ENCODE measurements around the gene DACH1.

DACH1 gene

DNA sequence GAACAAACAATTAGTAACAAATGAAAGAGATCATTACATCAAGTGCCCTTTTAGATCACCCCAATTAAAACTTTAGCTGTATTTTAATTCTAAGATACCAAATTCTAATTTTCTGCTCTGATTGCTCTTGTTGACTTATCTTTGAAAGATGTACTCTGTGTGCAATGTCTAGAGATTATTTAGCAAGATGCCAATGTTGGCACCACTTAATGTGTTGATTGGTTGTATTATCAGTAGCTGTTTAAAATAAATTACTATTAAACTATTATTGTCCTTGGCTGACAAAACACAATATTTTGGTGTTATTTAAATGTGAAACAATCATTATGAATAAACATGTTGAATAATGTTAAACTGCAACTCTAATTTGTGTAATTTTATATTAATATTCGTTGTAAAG, 386.0 kb downstream of the DACH1 start:
- TF ChIP-seq GLIS1 (tag by site-specific recombination; IDR thresholded peaks at IDR 0.05) (no peak), ZNF785 (tag by site-specific recombination; IDR thresholded peaks at IDR 0.05) (no peak), EGR2 (tag by site-specific recombination; IDR thresholded peaks at IDR 0.05; ENCODE audit: low read depth) (no peak), ZNF248 (tag by site-specific recombination; IDR thresholded peaks at IDR 0.05) (no peak), ZNF561 (tag by site-specific recombination; IDR thresholded peaks at IDR 0.05; ENCODE audit: borderline replicate concordance) (no peak)
- no peak overlapping the region for H3K4me3 ChIP-seq (ENCODE audit: low read depth, low read length)
- POLR2A ChIA-PET, result no interaction called here
- no peaks in the 10 kb centered on the region for H3K4me1 ChIP-seq (ENCODE audit: control insufficient read depth, insufficient read depth, low read length)
- CTCF ChIA-PET, result interaction anchor here (0.9 kb wide), 1 partner anchor 398 kb away, joined by 5 read pairs; no protein-coding TSS in a partner anchor
- H3K9me3 ChIP-seq (ENCODE audit: control insufficient read depth, insufficient read depth, low read depth, low read length), result no peaks in the 10 kb centered on the region
- H3K27ac ChIP-seq (ENCODE audit: extremely low read depth, low read depth, low read length), result no peak overlapping the region
- H3K36me3 ChIP-seq (ENCODE audit: control insufficient read depth in 2 of 2, insufficient read depth in 1 of 2, low read length in 2 of 2), result peaks cover 0 to 2% of the 10 kb centered on the region in 2 experiments; a peak in 2 of 3 replicates

DNA sequence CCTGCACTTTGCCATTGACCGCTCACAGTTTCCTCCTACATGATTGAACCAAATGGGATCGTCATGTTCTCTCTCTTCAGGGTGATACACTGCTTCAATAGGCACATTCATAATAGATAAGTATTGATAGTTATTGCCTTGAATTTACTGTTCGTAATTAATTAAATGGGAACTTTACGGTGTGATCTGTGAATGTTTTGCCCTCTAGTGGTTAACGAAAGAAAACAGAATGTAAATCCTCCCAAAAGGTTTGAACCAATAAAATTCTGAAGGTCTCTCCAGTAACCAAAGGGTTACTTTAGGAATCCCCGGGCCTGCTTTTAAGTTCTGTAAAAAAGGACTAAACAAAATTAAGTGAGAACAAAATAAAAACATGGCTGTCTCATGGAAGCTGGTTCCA, 389.3 kb downstream of the DACH1 start:
- ChIA-PET POLR2A (no interaction called here), CTCF (interaction anchor here (0.6 to 0.8 kb wide), 2 partner anchors 9 to 345 kb away, joined by 3 to 4 read pairs; no protein-coding TSS in a partner anchor)
- H3K36me3 ChIP-seq (ENCODE audit: control insufficient read depth in 2 of 2, insufficient read depth in 1 of 2, low read length in 2 of 2), result no peaks in the 10 kb centered on the region
- no peak overlapping the region for H3K27ac ChIP-seq (ENCODE audit: extremely low read depth, low read depth, low read length)
- TF ChIP-seq ZNF785 (tag by site-specific recombination; IDR thresholded peaks at IDR 0.05) (no peak), ZNF473 (tag by site-specific recombination; IDR thresholded peaks at IDR 0.05) (no peak), ZNF561 (tag by site-specific recombination; IDR thresholded peaks at IDR 0.05; ENCODE audit: borderline replicate concordance) (no peak), ZNF660 (tag by site-specific recombination; IDR thresholded peaks at IDR 0.05) (no peak), ZNF707 (tag by site-specific recombination; IDR thresholded peaks at IDR 0.05) (no peak), KLF8 (tag by site-specific recombination; IDR thresholded peaks at IDR 0.05) (no peak), ZNF239 (tag by site-specific recombination; IDR thresholded peaks at IDR 0.05) (no peak), YY1 (tag by site-specific recombination; IDR thresholded peaks at IDR 0.05) (no peak), ZNF571 (tag by site-specific recombination; IDR thresholded peaks at IDR 0.05) (no peak), ZBTB8A (tag by site-specific recombination; IDR thresholded peaks at IDR 0.05) (no peak), ZBTB20 (tag by site-specific recombination; IDR thresholded peaks at IDR 0.05) (no peak), ZNF658 (tag by site-specific recombination; IDR thresholded peaks at IDR 0.05) (no peak)
- TF ChIP-seq, protein P1, sequence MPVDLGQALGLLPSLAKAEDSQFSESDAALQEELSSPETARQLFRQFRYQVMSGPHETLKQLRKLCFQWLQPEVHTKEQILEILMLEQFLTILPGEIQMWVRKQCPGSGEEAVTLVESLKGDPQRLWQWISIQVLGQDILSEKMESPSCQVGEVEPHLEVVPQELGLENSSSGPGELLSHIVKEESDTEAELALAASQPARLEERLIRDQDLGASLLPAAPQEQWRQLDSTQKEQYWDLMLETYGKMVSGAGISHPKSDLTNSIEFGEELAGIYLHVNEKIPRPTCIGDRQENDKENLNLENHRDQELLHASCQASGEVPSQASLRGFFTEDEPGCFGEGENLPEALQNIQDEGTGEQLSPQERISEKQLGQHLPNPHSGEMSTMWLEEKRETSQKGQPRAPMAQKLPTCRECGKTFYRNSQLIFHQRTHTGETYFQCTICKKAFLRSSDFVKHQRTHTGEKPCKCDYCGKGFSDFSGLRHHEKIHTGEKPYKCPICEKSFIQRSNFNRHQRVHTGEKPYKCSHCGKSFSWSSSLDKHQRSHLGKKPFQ (tag by site-specific recombination; IDR thresholded peaks at IDR 0.05), result no peak
- TF ChIP-seq, protein P2, sequence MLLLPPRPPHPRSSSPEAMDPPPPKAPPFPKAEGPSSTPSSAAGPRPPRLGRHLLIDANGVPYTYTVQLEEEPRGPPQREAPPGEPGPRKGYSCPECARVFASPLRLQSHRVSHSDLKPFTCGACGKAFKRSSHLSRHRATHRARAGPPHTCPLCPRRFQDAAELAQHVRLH (tag by site-specific recombination; IDR thresholded peaks at IDR 0.05), result no peak
- TF ChIP-seq, protein P3, sequence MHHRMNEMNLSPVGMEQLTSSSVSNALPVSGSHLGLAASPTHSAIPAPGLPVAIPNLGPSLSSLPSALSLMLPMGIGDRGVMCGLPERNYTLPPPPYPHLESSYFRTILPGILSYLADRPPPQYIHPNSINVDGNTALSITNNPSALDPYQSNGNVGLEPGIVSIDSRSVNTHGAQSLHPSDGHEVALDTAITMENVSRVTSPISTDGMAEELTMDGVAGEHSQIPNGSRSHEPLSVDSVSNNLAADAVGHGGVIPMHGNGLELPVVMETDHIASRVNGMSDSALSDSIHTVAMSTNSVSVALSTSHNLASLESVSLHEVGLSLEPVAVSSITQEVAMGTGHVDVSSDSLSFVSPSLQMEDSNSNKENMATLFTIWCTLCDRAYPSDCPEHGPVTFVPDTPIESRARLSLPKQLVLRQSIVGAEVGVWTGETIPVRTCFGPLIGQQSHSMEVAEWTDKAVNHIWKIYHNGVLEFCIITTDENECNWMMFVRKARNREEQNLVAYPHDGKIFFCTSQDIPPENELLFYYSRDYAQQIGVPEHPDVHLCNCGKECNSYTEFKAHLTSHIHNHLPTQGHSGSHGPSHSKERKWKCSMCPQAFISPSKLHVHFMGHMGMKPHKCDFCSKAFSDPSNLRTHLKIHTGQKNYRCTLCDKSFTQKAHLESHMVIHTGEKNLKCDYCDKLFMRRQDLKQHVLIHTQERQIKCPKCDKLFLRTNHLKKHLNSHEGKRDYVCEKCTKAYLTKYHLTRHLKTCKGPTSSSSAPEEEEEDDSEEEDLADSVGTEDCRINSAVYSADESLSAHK (tag by site-specific recombination; IDR thresholded peaks at IDR 0.05), result no peak
- TF ChIP-seq, protein P4, sequence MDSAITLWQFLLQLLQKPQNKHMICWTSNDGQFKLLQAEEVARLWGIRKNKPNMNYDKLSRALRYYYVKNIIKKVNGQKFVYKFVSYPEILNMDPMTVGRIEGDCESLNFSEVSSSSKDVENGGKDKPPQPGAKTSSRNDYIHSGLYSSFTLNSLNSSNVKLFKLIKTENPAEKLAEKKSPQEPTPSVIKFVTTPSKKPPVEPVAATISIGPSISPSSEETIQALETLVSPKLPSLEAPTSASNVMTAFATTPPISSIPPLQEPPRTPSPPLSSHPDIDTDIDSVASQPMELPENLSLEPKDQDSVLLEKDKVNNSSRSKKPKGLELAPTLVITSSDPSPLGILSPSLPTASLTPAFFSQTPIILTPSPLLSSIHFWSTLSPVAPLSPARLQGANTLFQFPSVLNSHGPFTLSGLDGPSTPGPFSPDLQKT (IDR thresholded peaks at IDR 0.05; ENCODE audit: borderline replicate concordance, low read depth, low read length), result no peak
- TF ChIP-seq, protein P5, sequence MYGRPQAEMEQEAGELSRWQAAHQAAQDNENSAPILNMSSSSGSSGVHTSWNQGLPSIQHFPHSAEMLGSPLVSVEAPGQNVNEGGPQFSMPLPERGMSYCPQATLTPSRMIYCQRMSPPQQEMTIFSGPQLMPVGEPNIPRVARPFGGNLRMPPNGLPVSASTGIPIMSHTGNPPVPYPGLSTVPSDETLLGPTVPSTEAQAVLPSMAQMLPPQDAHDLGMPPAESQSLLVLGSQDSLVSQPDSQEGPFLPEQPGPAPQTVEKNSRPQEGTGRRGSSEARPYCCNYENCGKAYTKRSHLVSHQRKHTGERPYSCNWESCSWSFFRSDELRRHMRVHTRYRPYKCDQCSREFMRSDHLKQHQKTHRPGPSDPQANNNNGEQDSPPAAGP (tag by site-specific recombination; IDR thresholded peaks at IDR 0.05), result no peak
- H3K4me1 ChIP-seq (ENCODE audit: control insufficient read depth, insufficient read depth, low read length), result no peaks in the 10 kb centered on the region
- no peak overlapping the region for H3K4me3 ChIP-seq (ENCODE audit: low read depth, low read length)
- no peaks in the 10 kb centered on the region for H3K9me3 ChIP-seq (ENCODE audit: control insufficient read depth, insufficient read depth, low read depth, low read length)
